Measurements from ENCODE around the gene LEKR1.

LEKR1 gene

DNA sequence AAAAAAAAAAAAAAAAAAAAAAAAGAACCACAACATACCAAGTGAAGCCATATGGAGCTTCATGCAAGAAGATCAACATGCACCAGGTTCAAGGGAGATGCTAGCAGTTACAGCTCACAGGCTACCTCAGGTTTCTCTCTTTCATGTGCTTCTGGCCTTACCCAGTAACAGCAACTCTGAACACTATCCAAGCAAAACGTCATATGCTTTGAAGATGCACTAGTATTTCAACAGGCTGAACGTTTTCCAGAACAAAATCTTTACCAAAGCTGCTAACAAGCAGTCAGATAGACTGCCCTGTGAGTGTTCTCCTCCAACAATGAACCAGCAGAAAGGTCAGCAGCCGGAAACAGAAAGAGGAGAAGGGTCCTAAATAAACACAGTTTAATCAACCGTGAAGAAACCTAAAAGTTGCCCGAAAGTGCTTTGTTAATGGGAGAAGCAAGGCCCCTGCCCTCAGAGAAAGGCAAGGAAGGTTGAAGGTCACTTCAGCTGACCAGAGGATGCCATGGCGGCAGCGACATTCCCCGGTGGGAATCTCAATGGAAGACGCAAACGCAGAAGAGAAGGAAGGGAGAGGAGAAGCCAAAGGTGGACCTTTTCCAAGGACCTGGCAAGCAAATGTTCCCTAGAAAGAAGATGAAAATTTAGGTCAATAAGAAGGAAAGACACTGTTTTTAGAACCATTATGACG is 253.7 kb downstream of the LEKR1 start:
- DNase-seq (ENCODE audit: low read depth in 2 of 2) = no peak

DNA sequence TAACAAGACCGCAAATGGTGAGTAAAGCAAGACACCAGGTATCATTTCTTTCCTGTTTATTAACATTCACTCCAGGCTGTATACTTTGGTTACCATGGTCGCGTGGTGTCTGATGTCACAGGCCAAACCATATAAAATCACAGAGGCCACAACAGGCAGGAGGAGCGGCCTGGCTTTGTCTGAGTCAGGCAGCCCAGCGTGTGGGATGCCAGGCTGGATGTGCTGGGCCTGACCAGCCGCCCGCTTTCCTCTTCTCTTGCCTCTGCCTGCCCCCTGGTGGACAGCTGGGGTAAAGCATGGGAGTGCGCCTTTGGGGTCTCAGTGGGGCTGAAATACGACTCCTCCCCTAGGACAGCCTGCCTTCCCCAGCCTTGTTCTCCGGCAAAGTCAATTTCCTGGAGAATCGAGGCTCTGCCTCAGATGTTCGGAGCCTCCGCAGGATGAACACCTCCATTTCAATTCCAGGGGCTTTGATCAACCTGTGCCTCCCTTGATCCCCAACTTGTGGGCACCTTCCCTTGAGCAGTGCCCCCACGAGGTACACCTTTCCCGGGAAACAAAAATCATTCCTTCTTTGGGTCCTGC is 255.6 kb downstream of the LEKR1 start:
- DNase-seq (ENCODE audit: low read depth in 2 of 2) = peak; percentile 69 to 77

DNA sequence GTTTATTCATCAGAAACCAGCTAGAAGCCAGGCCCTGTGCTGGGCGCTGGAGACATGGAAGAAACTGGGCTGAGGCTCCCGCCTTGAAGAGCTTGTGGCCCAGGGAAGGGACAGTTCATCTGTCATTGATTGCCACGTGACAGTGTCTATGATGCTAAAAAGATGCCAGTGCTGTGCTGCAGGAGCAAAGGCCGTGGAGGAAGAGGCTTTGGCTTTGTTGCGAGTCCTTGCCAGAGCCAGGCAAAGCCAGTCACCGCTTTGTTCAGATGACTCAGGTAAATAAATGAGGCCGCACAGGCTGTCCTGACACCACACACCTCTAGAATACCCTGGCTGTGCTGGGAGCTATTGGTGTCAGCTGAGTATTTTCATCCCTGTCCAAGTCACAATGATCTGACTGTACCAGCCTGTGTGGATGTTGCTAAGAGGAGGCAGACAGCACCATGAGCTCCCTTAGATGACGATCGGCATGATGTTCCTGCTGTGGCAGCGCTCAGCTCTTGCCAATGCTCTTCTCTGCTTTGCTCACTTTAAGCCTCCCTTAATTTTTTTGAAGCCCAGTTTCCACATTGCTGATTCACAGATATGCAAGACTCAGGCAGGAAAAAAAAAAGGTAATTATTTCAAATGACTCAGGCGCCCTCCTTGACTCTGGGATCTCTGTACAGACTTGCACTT is 256.3 kb downstream of the LEKR1 start:
- DNase-seq (ENCODE audit: low read depth in 2 of 2) = no peak

DNA sequence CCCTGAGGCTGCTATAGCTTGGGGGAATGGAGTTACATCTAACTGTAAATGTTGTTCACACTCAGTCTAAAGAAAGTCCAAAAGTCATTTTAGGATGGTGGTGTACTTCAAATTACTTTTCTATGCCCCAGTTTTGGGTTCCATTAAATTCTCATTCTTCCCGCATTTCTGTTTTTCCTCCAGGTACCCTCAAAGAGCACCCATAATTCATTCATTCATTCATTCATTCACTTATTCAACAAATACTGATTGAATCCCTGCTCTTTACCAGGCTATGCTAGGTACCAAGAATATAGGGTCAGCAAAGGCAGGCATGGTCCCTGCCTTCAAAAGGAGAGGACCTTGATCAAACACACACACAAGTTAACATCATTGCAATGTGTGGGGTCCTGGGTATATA is 257.7 kb downstream of the LEKR1 start:
- no peak for DNase-seq (ENCODE audit: low read depth in 2 of 2)

DNA sequence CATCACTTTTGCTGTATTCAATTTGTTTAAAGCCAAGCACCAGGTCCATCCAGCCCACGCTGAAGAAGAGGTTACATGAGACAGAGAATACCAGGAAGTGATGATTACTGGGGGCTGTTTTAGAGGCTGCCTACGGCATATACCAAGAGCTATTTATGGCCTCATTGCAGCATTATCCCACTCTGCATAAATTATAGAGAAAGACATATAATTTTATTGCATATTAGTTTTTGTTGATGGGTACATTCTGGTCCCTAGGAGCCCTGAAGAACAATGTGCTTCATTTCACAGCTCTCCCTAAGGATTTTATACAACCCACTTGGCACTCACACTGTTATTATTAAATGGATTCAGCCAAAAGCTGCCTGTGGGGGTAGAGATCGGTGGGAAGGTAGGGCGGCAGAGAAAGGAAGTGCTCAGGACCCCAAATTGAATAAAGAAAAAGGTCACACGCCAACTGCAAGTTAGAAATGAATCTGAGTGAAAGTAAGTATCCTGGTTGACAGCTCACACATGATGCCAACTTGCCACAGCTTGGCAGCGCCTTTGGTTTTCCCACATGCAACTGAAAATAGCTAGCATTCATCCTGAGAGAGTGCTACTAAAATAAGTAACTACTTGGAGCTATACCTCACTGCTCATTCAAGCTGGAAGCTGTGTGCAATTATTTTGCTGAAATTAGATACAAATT is 260.1 kb downstream of the LEKR1 start:
- no peak for DNase-seq (ENCODE audit: low read depth in 2 of 2)

DNA sequence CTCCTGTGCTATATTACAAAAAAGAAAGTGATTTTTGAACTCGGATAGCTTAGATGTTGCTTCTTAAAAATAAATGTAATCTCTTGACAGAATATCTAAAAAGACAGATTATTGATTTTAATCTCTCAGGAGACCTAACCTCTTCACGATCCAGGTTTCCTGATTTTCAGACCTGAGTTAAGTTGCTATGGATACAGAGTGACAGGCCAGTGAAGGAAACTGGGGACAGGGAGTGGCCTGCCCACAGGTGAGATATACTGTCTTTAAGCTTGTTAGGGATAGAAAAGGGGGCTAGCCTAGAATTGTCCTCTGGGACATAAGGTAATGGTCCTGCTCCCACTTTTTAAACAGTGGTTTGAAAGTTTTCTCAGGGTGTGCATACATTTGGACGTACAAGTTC is 260.6 kb downstream of the LEKR1 start:
- DNase-seq (ENCODE audit: low read depth in 2 of 2) = no peak

DNA sequence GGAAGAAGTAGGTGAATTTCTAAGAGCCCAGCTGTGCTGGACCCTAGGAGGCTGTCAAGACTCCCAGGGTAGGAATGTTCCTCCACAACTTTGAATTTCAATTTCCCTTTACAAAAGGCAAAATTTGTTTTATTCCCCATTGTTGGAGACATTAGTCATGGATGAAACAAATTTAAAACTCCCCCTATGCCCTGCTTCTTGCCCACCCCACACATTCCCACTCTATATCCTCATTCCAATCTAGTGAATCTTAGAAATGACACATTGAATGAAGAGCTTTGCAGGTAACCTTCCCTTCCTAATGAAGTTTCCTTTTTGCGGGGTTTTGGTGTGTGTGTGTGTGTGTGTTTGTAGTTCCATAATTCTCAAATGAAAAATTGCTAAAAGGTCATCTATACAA is 261.2 kb downstream of the LEKR1 start:
- no peak for DNase-seq (ENCODE audit: low read depth in 2 of 2)

DNA sequence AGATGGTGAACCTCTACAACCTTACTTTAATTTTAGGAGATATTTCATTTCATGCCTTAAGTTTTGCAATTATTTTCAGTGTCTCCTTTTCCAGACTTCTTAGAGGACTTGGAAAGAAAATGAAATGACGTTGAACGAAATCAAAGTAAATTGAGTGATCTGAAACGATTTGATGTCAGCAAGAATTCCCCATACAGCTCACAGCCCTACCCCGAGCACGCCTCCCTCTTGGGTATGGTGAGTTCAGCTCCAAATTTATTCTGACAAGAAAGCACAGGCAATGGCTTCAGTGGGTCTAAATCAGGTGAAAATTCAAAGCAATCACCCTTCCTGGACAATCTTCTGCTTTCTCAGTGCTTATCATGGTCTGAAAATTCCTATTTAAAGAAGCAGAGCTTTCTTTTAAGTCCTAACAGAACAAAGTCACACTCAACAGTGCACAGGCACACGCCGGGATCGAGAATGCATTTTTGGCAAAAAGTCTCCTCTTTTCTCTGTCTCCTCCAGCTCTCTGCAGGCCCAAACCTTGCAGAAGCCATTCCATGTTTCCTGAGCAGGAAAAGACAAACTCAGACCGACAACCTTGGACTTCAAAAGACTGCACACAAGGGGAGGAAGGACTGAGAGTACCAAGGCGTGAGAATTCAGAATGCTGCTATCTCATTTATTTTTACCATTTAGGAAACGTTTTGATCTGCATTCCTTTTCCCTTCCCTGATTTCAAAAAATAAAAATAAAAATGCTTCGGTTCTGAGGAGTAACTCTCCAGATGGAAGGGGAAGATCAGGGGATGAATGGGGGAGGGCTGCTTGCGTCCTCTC is 261.8 kb downstream of the LEKR1 start:
- no peak for DNase-seq (ENCODE audit: low read depth in 2 of 2)

DNA sequence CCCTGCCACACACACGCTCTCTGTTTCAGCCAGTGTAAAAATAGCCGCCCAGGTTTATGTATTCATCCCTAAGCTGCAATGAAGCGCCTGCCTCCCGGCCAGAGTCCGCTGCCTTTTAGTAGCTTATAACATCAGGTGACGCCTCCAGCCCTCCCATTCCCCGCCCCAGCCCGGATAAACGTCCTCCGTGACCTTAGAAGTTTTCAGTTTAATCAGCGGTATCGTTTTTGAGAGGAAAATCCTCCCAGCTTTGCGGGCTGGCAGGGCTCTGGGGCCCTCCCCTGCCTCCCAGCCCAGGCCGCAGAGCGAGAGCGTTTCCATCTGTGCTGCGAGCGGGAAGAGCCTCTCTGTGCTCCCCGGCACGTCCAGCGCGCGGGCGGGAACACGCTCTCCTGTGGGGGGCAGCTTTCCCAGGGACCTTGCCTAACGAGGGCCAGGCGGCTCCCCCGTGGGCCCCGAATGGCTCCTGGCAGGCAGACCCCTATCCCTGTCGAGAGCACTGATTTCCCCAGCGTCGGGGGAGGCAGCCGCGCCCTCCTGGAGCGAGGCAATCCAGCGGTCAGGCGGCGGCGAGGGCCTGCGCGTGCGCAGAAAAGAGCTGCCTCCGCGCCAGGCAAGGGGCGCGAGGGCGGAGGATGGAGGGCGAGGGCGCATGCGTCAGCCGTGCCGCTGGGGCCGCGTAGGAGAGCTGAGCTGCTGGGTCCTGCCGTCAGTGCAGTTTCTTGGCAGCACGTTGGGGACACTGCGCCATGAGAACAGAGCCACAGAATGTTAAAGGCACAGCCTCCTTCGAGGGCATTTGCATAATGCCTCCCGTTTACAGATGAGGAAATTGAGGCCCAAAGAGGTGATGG is 262.7 kb downstream of the LEKR1 start:
- DNase-seq (ENCODE audit: low read depth in 2 of 2) = peak; percentile 81 to 91

DNA sequence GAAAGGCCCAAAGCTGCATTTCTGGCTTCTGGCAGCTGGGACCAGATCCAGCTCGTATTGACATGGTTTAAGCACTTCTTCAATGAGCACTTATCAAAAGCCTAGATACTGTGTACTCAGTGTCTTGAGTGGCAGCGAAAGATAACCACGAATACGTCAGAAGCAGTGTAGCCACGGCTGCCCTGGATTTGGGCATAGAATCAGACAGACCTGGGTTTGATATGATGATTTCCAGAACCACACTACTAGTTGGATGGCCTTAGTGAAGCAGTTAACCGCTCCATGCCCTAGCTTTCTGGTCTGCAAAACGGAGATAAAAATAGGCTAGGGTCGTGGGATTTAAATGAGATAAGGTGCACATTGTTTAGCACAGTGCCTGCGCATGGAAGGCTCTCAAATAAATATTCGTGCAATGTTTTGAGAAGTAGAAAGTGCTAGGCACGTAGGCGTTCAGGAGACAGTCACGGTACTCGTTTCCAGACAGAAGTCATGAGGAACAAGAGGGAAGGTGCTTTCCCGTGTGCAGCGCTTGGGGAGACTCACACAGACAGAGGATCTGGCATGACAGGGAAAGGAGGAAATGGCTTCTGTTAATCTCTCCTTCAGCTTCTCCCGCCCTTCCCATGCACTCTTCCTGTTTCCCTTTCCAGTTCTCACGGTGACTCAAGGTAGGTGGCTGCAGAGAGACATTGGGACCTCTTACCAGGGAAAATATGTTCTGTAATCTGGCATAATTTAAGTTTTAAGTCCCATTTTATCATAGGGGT is 263.5 kb downstream of the LEKR1 start:
- no peak for DNase-seq (ENCODE audit: low read depth in 2 of 2)

DNA sequence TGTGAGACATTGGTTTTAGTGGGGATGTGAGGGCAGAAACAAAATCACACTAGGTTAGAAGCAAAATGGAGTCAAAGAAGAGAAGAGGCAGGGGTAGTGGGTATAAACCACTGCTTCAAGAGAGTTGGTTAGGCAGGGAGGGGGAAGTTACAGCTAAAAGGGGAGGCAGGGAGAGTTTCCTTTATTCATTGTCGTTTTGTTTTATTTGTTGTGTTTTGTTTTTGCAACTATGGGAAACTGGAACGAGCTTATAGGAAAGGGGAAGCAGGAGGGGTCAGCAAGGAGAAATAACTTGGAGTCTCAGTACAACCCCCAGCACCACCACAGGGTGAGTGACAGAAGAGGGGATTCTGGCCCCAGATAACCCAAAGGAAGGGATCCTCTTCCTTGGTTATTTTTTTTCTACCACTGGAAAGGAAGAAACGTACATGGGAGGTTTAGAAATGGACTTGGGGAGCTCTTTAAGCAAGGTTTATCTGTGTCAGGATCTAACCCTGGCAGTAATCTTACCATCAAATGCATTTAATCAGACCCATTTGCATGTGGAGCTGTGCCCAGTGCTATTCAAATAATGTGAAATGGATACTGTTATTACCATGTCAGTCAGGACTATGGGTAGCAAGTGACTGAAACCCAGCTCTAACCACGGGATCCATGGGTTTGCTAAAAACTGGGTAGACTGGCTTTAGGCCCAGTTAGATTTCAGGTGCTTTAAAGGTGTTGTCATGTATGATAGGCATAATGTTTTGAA is 265.1 kb downstream of the LEKR1 start:
- DNase-seq (ENCODE audit: low read depth in 2 of 2) = no peak

DNA sequence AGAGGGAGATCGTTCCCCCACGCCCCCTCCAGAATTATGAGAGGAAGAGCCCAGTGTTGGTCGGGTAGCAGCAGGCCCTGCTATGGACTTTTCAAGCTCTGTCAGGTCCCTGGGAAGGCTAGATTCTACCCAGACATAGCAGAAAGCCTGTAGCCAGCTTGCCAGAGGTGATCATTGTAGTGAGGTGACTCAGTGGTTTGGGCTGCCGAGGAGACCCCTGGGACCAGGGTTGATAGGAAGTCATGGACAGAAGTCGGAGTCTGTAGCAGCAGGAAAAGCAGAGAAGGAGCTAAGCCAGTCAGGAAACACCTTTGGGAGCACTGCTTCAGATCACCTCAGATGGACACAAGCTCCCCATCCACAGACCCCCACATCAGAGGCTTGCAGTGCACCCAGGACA is 266.1 kb downstream of the LEKR1 start:
- no peak for DNase-seq (ENCODE audit: low read depth in 2 of 2)

DNA sequence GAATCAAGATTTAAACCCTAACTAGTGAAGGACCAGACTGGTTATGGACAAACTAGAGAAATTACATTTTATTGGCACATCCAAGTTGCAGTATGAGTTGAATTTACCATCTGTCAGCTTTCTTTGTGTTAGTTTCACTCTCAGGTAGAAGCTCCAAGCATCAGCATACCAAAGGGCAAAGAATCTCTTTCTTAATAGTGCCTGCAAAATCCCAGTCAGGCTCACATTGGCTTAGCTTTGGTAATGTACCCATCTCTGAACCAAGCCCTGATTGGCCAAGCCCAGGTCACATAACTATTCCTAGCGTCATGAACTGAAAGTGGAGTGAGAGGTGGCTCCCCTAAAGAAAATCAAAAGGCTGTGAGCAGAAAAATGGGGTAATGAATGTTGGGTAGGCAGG is 266.9 kb downstream of the LEKR1 start:
- DNase-seq (ENCODE audit: low read depth in 2 of 2) = no peak

DNA sequence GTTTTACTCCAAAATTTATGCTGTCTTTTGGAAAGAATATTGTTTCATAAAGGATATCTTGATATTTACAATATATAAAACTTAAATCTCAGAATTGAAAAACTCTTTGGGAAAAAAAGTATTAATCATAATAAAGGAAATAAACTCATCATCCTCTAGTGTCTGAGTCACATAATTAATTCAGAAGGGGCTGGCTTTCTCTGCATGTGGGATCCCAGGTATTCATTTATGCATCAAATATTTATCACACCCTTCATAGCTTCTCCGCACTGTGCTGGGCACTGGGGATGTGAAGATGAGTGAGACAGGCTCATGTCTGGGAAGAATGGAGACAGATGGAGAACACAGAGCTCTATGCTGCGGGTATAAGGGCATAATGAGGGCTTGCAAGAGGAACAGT is 268.1 kb downstream of the LEKR1 start:
- DNase-seq (ENCODE audit: low read depth in 2 of 2) = no peak

DNA sequence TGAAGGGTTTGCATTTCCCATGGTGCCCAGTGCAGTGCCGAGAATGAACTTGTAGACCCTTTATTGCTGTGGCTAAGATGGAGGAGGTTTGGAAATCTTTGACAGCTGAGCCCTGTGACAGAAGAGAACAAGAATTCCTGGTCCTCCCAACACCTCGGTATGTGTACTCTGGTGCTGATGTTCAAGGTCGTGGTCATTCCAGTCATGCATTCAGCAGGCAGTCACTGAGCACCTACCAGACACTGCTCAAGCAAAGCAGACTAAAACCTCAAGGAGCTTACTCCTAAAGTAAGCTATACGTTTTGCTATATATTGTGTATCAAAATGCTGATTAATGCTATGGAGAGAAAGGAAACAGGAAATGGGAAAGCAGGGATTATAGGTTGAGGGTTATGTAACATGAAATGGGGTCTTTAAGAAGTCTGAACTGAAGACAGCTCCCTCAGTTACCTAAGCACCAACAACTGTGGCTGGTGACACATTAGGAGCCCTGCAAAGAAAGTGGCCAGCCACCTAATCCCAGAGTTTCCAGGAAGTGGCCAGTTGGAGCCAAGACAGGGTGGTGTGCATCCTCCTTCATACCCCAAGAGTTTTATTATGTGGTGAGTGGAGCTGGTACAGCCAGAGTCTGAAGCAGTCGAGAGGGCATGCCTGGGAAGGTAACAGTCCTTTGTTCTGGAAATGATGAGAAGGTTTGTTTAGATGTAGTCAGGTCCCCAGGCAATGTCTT is 268.8 kb downstream of the LEKR1 start:
- no peak for DNase-seq (ENCODE audit: low read depth in 2 of 2)
